GM18858 (cell line): ENCODE measurements around the gene NFKB2.

Source experiments
- ATAC-seq: cut with Tn5 transposase; IDR thresholded peaks from one replicate; pipeline ENCODE4 v1.9.1; 2021; ENCODE audit not compliant: unreplicated experiment

The NFKB2 gene

DNA sequence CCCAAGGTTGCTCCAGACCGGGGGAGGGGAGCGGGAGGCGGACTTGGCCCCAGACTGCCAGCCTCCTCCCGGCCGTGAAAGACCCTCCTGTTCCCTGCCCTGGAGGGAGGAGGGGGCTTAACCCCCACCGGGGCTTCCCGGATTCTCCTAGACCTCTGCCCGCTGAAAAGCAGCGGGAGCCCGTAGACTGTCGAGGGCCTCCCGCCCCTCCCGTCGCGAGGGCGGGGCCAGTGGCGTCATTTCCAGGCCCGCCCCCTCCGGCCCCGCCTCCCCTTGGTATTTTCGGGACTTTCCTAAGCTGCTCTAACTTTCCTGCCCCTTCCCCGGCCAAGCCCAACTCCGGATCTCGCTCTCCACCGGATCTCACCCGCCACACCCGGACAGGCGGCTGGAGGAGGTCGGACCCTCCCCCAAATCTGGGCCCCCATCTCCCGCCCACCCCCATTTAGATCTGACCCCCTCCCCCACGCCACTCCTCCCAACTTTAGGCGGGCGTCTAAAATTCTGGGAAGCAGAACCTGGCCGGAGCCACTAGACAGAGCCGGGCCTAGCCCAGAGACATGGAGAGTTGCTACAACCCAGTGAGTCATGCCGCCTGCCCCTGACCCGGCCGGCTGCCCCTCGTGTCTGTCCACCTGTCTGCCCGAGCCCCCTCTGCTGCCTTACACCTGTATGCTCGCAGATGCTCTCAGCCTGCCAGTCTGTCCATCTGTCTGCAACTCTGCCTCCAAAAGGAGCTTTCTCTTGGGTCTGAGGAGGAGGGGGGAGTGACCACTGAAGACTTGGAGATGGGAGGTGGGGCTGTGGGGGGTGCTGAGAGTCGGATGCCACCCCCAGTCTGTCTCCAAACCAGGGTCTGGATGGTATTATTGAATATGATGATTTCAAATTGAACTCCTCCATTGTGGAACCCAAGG, at the start of gene NFKB2:
NFKB2 (plus strand) TSS at position 306 of the 917 bp plus-strand sequence; CDS start at position 561, 255 bp downstream.
- no peak for ATAC-seq

DNA sequence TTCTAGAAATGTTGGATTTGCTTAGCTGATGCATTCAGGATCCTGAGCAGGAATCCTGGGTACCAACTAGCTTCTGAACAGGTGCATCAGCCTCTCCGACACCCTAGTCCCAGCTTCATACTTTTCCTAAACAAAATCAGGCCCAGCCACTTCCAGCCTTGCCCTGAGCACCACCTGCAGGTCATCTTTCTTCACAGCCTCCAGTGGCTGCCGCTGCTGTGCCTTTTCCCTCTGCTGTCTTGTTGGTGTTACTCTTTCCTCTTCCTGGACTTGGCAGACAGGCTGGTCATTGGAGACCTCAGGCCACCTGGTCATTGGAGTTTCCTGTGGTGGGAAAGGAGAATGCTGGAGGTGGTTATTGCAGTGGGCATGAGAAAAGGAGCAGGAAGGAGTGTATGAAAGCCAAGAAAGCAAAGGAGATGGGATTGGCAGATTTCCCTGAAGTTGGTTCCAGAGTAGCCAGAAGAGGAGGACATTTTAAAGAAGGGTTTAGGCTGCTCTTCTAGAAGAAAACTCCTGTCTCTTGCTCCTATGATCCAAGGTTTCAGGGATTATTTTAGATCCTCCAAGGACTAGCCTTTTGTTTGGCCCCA, 48.2 kb upstream of the NFKB2 start:
- ATAC-seq: no peak

DNA sequence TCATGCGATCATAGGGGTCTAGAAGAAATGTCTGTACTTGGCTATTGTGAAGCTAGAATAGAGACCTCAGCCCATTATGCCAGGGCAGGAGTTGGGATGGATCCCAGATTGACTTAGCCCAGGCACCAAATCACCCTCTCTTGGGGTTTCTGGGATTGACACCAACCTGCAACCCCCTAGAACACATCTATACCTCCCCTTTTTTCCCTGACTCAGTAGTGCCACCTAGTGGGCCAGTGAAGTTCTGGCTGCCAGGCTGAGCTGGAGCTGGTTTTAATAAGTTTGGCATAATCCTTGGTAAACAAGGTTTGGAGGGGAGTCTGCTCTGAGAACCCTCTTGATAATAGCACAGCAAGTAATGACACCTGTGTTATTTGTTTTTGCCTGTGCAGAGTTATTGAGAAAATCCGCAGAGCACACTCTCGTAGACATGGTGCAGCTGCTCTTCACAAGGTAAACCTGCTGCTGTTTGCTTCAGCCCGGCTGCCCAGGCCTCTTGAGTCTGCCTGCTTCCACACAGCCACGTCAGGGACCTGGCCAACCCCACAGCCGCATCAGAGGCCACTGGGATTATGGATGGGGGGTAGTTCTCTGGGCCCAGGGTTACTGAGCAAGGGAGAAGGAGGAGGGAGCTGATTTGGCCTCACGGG, 43.3 kb upstream of the NFKB2 start:
- no peak for ATAC-seq

DNA sequence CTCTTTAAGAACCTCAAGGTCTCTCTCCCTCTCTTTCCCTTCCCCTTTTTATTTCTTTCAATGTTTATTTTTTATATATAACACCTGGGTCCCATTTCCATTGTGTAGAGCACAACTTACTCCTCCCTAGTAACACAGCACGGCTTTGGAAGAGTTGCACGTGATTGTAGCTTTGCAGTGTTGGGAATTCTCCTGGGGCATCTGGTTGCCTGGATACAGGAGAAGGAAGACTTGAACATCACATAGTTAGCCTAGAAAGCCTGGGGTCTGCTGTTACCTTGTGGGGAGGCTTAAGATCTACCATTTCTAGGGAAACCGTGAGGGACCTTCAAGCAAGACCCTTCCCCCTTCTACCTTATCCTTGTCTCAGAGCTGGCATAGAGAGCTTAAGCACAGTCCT, 41.1 kb upstream of the NFKB2 start:
- ATAC-seq: no peak

DNA sequence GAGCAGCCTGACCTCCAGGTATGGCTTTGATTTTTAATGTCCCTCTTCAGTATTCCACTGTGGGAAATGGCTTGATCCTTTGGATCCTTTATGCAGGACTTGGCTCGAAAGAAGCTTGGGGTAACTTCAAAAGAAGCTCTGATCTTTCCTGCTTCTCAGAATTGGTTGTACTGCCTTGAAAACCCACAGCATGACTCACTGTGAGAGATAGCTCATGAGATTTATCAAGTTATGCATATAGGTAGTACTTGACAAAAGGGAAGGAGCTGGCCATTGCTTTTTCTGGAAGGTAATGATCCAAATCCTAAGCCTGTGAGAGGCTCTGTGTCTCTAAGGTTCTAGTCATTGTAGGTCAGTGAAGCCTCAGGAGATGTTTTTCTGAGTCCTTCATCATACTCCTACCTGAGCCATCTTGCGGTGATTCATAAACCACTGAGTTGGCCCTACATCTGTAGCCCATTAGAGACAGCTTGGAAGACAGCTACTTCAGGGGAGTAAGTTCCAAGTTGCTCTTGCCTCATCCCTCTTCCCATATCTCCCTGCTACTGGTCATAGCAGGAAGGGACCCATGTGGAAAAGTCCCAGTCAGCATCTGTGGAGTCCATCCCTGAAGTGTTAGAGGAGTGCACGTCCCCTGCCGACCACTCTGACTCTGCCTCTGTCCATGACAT, 36.7 kb upstream of the NFKB2 start:
- no peak for ATAC-seq

DNA sequence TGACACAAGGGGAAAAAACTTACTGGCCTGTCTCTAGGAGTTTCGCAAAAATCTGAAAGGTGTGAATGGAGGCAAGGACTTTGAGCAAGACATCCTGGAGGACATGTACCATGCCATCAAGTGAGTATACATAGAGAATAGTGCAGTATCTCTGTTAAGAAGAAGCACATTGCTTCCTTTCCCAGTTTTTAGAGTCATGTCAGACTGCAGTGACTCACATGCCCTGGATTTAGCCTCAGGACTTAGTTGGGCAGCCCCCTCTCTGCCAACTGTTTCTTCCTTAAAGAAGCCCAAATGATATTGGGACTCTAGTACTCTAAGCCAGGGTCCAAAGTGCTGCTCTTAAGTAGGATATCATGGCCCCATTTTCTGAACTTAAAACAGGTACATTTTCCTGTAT, 28.1 kb upstream of the NFKB2 start:
- no peak for ATAC-seq

DNA sequence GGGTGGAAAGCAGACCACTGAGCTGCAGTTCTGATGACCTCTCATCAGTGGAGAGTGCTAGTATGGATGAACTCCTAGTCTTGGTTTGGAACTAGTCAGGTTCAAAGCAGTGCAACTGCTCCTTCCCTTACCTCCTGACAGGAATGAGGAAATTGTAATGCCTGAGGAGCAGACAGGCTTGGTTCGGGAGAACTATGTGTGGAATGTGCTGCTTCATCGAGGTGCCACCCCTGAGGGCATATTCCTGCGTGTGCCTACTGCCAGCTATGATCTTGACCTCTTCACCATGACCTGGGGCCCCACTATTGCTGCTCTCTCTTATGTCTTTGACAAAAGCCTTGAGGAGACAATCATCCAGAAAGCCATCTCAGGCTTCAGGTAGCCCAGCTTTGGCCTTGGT, 27.4 kb upstream of the NFKB2 start:
- ATAC-seq: no peak

DNA sequence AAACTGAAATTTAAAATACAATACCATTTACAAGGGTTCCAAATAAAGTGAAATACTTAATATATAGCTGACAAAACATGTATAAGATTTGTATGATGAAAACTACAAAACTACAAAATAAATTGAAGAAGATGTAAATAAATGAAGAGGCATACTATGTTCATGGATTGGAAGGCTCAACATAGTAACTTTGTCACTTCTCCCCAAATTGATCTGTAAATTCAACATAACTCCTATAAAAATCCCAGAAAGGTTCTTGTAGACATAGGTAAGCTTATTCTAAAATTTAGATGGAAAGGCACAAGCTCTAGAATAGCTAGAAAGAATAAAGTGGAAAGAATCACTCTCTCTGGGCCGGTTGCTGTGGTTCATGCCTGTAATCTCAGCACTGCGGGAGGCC, 24.2 kb upstream of the NFKB2 start:
- no peak for ATAC-seq

DNA sequence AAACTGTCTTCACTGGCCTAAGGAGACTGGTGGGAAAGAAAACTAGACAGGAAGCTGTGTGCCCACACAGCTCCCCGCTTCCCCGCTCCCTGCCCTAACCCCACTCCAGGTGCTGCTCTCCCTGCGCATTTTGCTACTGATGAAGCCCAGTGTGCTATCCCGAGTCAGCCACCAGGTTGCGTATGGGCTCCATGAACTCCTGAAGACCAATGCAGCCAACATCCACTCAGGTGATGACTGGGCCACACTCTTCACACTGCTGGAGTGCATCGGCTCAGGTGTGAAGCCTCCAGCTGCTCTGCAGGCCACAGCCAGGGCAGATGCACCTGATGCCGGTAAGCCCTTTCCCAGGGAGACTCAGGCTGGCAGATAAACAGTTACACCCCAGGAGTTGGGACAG, 20.3 kb upstream of the NFKB2 start:
- no peak for ATAC-seq

DNA sequence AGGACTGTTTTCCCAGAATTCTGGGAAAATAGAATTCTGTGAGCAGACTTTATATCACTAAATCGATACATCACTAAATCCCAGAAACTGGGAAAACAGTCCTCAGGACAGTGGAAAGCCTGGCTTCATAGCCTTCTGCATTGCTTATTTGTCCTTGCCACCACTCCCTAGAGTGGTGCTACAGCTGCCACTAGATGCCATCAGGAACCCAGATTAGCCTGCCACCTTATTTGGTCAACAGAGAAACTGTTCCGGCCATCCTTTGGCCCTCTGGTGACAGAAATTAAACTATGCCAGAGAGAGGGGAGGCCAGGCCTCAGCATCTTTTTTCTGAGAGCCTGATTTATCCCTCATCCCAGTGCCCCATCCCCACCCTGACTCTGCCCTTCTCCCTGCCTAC, 19.6 kb upstream of the NFKB2 start:
- no peak for ATAC-seq

DNA sequence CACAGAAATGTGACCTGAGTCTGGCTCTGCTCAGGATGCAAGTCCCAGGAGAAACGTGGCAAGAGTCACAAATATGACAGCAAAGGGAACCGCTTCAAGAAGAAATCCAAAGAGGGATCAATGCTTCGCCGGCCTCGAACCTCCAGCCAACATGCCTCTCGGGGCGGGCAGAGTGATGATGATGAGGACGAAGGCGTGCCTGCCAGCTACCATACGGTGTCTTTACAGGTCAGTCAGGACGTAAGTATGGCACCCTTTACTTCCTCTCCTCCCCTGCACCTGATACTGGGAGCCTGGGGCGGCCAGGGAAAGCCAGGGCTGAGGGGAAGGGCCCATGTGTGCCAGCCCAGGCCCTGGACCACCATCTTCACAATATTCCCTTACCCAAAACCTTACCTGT, 18.6 kb upstream of the NFKB2 start:
- no peak for ATAC-seq

DNA sequence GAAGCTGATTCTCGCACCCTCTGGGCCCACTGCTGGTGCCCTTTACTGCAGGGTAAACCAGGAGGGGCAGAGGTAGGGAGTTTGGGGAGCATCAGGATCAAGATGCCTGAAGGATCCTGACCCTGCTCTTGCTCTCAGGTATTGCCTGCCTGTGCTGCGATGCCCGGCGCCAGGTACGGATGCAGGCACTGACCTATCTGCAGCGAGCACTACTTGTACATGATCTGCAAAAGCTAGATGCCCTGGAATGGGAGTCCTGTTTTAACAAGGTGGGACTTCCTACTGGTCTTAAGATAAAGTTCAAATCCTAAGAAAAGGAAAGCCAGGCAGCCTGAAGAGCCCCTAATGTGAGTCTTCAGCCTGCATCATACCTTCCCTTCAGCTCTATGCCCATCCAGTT, 16.1 kb upstream of the NFKB2 start:
- ATAC-seq: no peak

DNA sequence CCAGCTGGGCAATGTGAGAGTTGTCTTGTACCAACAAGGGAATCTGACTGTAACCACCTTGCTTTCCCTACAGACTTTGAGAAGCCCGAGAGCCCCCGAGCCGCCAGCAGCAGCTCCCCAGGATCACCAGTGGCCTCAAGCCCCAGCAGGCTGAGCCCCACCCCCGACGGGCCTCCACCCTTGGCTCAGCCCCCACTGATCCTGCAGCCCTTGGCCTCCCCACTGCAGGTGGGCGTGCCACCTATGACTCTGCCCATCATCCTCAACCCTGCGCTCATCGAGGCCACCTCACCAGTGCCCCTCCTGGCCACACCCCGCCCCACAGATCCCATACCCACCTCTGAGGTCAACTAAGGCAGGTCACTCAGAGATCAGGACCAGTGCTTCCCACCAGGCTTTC, 13.5 kb upstream of the NFKB2 start:
- ATAC-seq: no peak

DNA sequence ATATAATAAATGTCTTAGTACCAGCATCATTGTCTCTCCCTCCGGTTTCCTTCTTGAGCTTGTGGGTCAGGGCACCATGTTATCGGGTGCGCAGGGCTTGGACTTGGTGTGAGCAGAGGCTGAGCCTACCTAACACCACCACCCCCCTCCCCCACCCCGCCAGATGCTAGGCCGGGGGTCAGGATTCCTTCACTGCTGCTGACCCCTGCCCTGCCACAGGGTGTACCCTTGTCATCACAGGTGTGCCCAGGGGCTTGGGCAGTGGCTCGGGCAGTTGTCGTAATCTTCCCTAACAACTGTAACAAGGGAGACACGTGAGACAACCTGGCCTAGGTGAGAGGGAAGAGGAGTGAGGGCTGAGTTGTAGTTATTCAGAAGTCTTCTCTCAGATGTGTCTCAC, 12.6 kb upstream of the NFKB2 start:
- ATAC-seq: no peak

DNA sequence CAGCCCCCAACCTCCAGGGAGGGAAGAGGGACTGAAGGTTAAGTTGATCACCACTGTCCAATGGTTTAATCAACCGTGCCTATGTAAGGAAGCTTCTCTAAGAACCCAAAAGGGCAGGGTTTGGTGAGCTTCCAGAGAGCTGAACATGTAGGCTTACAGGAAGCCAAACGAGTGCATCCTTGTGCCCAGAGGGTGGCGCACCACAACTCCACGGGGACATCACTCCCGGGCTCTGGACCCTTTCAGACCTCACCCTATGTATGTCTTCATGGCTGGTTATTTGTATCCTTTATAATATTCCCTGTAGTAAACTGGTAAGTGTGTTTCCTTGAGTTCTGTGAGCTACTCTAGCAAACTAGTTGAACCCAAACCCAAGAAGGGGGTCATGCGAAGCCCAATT, 11.5 kb upstream of the NFKB2 start:
- ATAC-seq: no peak

DNA sequence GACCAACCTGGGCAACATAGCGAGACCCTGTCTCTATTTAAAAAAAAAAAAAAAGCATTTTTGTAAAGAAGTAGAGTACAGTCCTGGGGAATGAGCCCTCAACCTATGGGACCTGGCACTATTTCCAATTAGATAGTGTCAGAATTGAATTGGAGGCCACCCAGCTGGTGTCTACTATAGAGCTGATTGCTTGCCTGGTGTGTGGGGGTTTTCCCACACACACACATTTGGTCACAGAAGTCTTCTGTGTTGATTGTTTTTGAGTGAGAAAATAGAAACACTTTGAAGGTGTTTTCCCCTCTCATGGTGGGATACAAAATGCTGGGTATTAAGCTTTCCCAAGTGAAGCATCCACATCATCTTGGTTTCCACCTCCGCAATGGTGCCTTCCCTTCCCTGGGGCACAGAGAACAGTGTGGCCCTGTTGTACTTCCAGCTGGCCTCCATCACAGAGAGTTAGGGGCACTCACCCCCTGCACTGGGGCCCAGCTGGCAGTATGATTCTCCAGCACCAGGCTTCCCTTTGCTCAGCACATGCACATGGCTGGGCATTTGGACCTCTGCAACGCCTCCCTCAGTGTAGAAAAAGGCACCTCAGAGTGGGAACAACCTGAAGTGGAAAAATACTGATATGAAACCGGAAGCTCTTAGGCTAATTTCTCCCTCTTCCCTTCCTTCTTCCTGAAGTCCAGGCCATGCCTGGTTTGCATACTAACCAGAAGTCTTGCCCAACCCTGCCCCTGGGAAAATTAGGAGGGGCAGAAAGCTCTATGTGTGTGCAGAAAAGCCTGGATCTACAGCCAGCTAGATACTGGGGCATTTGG, 10.7 kb upstream of the NFKB2 start:
- ATAC-seq: no peak

DNA sequence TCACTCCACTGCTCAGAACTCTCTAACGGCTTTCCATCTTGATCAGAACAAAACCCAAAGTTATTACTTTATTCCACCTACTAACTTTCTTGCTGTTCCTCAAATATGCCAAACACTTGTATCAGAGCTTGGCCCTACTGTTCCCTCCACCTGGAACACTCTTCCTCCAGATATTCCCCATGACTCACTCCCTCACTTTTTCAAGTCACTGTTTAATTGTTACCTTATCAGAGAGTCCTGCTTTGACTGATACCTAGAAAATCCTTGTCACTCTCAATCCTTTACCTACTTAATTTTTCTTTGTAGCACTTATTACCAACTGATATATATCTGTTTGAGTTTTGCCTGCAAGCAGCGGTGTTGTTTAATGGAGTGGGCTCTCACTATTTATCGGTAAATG, 5.6 kb upstream of the NFKB2 start:
- ATAC-seq: no peak

DNA sequence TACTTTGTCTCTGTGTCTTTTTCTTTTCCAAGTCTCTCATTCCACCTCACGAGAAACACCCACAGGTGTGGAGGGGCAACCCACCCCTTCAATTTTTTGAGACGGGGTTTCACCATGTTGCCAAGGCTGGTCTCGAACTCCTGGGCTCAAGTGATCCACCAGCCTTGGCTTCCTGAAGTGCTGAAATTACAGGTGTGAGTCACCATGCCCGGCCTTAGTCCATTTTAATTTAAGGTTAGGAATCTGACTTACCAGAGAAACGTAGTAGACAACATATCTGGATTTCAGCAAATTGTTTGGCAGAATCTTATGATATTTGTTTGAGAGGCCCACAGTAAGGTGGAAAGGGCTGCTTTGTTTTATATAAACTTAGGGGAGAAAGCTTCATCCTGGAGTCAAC, 3.2 kb upstream of the NFKB2 start:
- ATAC-seq: no peak

DNA sequence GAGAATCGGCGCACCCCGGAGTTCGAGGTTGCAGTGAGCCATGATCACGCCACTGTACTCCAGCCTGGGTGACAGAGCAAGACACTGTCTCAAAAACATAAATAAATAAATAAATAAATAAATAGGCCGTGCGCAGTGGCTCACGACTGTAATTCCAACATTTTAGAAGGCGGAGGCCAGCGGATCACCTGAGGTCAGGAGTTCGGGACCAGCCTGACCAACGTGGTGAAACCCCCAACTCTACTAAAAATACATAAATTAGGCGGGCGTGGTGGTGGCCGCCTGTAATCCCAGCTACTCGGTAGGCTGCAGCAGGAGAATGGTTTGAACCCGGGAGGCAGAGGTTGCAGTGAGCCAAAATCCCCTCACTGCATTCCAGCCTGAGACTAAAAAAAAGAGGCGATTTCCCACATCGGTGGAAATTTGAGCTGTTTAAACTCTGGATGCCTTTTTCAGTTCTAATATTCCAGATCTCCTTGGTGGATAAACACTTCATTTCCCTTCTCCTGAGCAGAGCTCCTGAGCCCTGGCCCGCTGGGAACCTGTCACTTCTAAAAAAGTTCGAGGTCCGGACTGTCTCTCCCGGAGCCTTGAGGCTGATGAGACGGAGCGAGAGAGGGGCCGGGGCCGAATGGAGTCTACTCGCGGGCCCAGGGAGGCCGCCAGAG, 2.0 kb upstream of the NFKB2 start:
- ATAC-seq: no peak
